Liver (tissue), 9 donors: ENCODE measurements around the gene RTBDN. TPM values are rescaled to one million over a fixed set of nuclear protein-coding genes. Genes with fewer than 3 reads are reported as not detected.

ENCODE experiments used
- DNase-seq: peaks from one replicate; pipeline ENCODE4 v3.0.0-alpha.2; 2017; ENCODE audit warnings: low spot score
- H3K27ac ChIP-seq, 2 donors: one replicate each; pipeline ENCODE4 v1.7.0; 2013; ENCODE audit warnings: inconsistent platforms in 2 of 2, low read length in 2 of 2, control low read depth in 1 of 2, low read depth in 1 of 2, mild to moderate bottlenecking in 1 of 2
- H3K27me3 ChIP-seq, 4 donors: one replicate each; pipeline versions ENCODE4 v1.6.1 to v1.7.0; 2013; ENCODE audit warnings: low read length in 3 of 4, inconsistent platforms in 1 of 4, mild to moderate bottlenecking in 1 of 4, moderate library complexity in 1 of 4; ENCODE audit not compliant: control insufficient read depth in 4 of 4, insufficient read depth in 4 of 4
- H3K36me3 ChIP-seq, 4 donors: one replicate each; pipeline versions ENCODE4 v1.6.1 to v1.7.0; 2013; ENCODE audit warnings: low read length in 3 of 4, mild to moderate bottlenecking in 3 of 4, low read depth in 1 of 4, moderate library complexity in 1 of 4; ENCODE audit not compliant: control insufficient read depth in 4 of 4, insufficient read depth in 3 of 4
- H3K4me1 ChIP-seq, 4 donors: one replicate each; pipeline versions ENCODE4 v1.6.1 to v1.7.0; 2013; ENCODE audit warnings: low read length in 3 of 4, mild to moderate bottlenecking in 3 of 4, moderate library complexity in 1 of 4; ENCODE audit not compliant: control insufficient read depth in 4 of 4, insufficient read depth in 4 of 4
- H3K4me3 ChIP-seq, 3 donors: one replicate each; pipeline versions ENCODE4 v1.6.1 to v1.7.0; 2013; ENCODE audit warnings: low read length in 3 of 3, control low read depth in 1 of 3, low read depth in 1 of 3, mild to moderate bottlenecking in 1 of 3
- H3K9ac ChIP-seq, 2 donors: one replicate each; pipeline ENCODE4 v1.7.0; 2013; ENCODE audit warnings: low read length in 2 of 2, mild to moderate bottlenecking in 2 of 2, moderate library complexity in 2 of 2, control low read depth in 1 of 2, low read depth in 1 of 2
- H3K9me3 ChIP-seq, 4 donors: one replicate each; pipeline versions ENCODE4 v1.6.1 to v1.7.0; 2013; ENCODE audit warnings: low read length in 3 of 4; ENCODE audit not compliant: control insufficient read depth in 4 of 4
- ATF3 ChIP-seq: IDR thresholded peaks from 2 replicates; pipeline ENCODE4 v1.6.1; 2016; ENCODE audit warnings: antibody characterized with exemption
- CTCF ChIP-seq: fragments of 150-350 bp; IDR thresholded peaks from 2 replicates; pipeline ENCODE4 v1.5.1; 2017; ENCODE audit warnings: improper control_type of control experiment, low read depth, low read length; ENCODE audit not compliant: missing input control
- EGR1 ChIP-seq, 2 donors: IDR thresholded peaks; 2 replicates each; pipeline ENCODE4 v1.6.1; 2016 to 2018; ENCODE audit warnings: antibody characterized with exemption in 2 of 2, low read depth in 2 of 2
- FOXA1 ChIP-seq: IDR thresholded peaks from 2 replicates; pipeline ENCODE4 v1.6.1; 2016; ENCODE audit warnings: antibody characterized with exemption
- FOXA2 ChIP-seq: IDR thresholded peaks from 2 replicates; pipeline ENCODE4 v1.6.1; 2016; ENCODE audit warnings: antibody characterized with exemption
- GABPA ChIP-seq, 2 donors: IDR thresholded peaks in 1 of 2; conservative IDR thresholded peaks in 1 of 2; 2 replicates each; pipeline ENCODE4 v1.6.1; 2016; ENCODE audit warnings: antibody characterized with exemption in 2 of 2, mild to moderate bottlenecking in 1 of 2, moderate library complexity in 1 of 2
- HNF4A ChIP-seq, 2 donors: conservative IDR thresholded peaks; 2 replicates each; pipeline ENCODE4 v1.6.1; 2016; ENCODE audit warnings: antibody characterized with exemption in 2 of 2, mild to moderate bottlenecking in 2 of 2
- JUND ChIP-seq, 2 donors: IDR thresholded peaks; 2 replicates each; pipeline ENCODE4 v1.6.1; 2016; ENCODE audit warnings: antibody characterized with exemption in 2 of 2
- MAX ChIP-seq: IDR thresholded peaks from 2 replicates; pipeline ENCODE4 v1.6.1; 2016; ENCODE audit warnings: antibody characterized with exemption
- NR2F2 ChIP-seq: IDR thresholded peaks from 2 replicates; pipeline ENCODE4 v1.6.1; 2016; ENCODE audit warnings: antibody characterized with exemption
- RAD21 ChIP-seq, 2 donors: IDR thresholded peaks; 2 replicates each; pipeline ENCODE4 v1.6.1; 2016; ENCODE audit warnings: antibody characterized with exemption in 2 of 2, mild to moderate bottlenecking in 2 of 2
- REST ChIP-seq: IDR thresholded peaks from 2 replicates; pipeline ENCODE4 v1.6.1; 2016; ENCODE audit warnings: antibody characterized with exemption, mild to moderate bottlenecking
- RXRA ChIP-seq, 2 donors: IDR thresholded peaks; 2 replicates each; pipeline ENCODE4 v1.6.1; 2017 to 2018; ENCODE audit warnings: antibody characterized with exemption in 2 of 2, mild to moderate bottlenecking in 1 of 2
- SP1 ChIP-seq: IDR thresholded peaks from 2 replicates; pipeline ENCODE4 v1.6.1; 2018; ENCODE audit warnings: antibody characterized with exemption, mild to moderate bottlenecking
- TAF1 ChIP-seq: conservative IDR thresholded peaks from 2 replicates; pipeline ENCODE4 v1.6.1; 2016; ENCODE audit warnings: antibody characterized with exemption, mild to moderate bottlenecking
- YY1 ChIP-seq: IDR thresholded peaks from 2 replicates; pipeline ENCODE4 v1.6.1; 2016; ENCODE audit warnings: antibody characterized with exemption, mild to moderate bottlenecking
- ZBTB33 ChIP-seq: IDR thresholded peaks from 2 replicates; pipeline ENCODE4 v1.6.1; 2016; ENCODE audit warnings: antibody characterized with exemption
- WGBS: extraction: QIAGEN DNeasy Blood & Tissue Kit; methylation state at CpG from one replicate; pipeline ENCODE4 v1.1.7; 2013; 5-methylcytosine and 5-hydroxymethylcytosine counted together
- polyA plus RNA-seq, 2 donors: library from polyadenylated mRNA; stranded (reverse) in 1 of 2; unstranded in 1 of 2; fragments of 200-250 nt in 1 of 2; fragments of >200 nt in 1 of 2; fragmentation: Nextera tagmentation in 1 of 2; extraction: Ambion mirVana in 1 of 2; gene quantifications; one replicate each; pipeline versions ENCODE4 v1.2.1 to v1.2.3, GENCODE V29; 2013 to 2015
- total RNA-seq, 2 donors: library from RNA; depleted of rRNA; stranded (reverse); fragments of >200 nt; gene quantifications; one replicate each; pipeline ENCODE4 v1.2.3, GENCODE V29; 2014
- donor health status: healthy.
- donor health status: healthy.
- donor health status: healthy.
- donor health status: healthy.
- donor health status: healthy.

The RTBDN gene
- total and polyA plus RNA-seq, 4 donors, result not detected

- Histone ChIP-seq H3K9me3 (no peaks in the 10 kb centered on the region), H3K4me3 (no peak overlapping the region), H3K27ac (no peak overlapping the region), H3K9ac (no peak overlapping the region), H3K27me3 (no peaks in the 10 kb centered on the region), H3K4me1 (peaks cover 0 to 8% (median 5%) of the 10 kb centered on the region in 4 donors), H3K36me3 (no peaks in the 10 kb centered on the region)
- WGBS, result 75% methylated on average over 34 of the region's 34 CpGs
- TF ChIP-seq MAX, result no peak
- TF ChIP-seq GABPA (IDR thresholded peaks at IDR 0.05 in 1 of 2, conservative IDR thresholded peaks at IDR 0.05 in 1 of 2), result peak in 1 of 2 donors; percentile 41
- peak in 1 of 2 donors; percentile 42 for TF ChIP-seq RXRA (IDR thresholded peaks at IDR 0.05)
- TF ChIP-seq NR2F2, result no peak
- TF ChIP-seq RAD21 (IDR thresholded peaks at IDR 0.05), result peak; percentile 35 to 78
- peak; percentile 19 to 69 for TF ChIP-seq HNF4A (conservative IDR thresholded peaks at IDR 0.05)
- TF ChIP-seq ZBTB33, result no peak
- peak; percentile 40 for TF ChIP-seq CTCF
- TF ChIP-seq YY1, result peak; percentile 44
- DNase-seq, result no peak
Observed at GRCh38 chr19:12864721-12865715, 30.6 kb upstream of the RTBDN start.

GRCh38 chr19:12864143-12864542 is 29.8 kb upstream of the RTBDN start:
- Histone ChIP-seq H3K27ac (no peak overlapping the region), H3K9me3 (no peaks in the 10 kb centered on the region), H3K4me3 (no peak overlapping the region), H3K36me3 (no peaks in the 10 kb centered on the region), H3K27me3 (no peaks in the 10 kb centered on the region), H3K4me1 (peaks cover 0 to 8% (median 5%) of the 10 kb centered on the region in 4 donors), H3K9ac (no peak overlapping the region)
- no peak for DNase-seq
- WGBS, result 86% methylated on average over 4 of the region's 4 CpGs
- TF ChIP-seq TAF1 (no peak), MAX (no peak), GABPA (IDR thresholded peaks at IDR 0.05 in 1 of 2, conservative IDR thresholded peaks at IDR 0.05 in 1 of 2) (no peak), RAD21 (IDR thresholded peaks at IDR 0.05) (no peak), RXRA (IDR thresholded peaks at IDR 0.05) (no peak), REST (no peak), EGR1 (IDR thresholded peaks at IDR 0.05; ENCODE audit: low read depth in 2 of 2) (no peak), NR2F2 (no peak), FOXA2 (no peak), ZBTB33 (no peak), CTCF (no peak), JUND (IDR thresholded peaks at IDR 0.05) (no peak), SP1 (no peak), FOXA1 (no peak), YY1 (no peak), ATF3 (no peak)
